ENCODE data around the gene SPPL3.

- TF ChIP-seq CTCF (IDR thresholded peaks at IDR 0.05) (no peak), POLR2A (IDR thresholded peaks at IDR 0.05) (no peak)
These were observed 68.9 kb downstream of the SPPL3 start for GRCh38 chr12:120835304-120835612.
